Endodermal cell (in vitro differentiated cells): ENCODE data around the gene ICAM1. TPM values are rescaled to one million over a fixed set of nuclear protein-coding genes. Genes with fewer than 3 reads are reported as not detected.

Source experiments
- DNase-seq: peaks from one replicate; pipeline ENCODE4 v3.0.0-alpha.2; 2017
- H3K27ac ChIP-seq: 2 replicates; pipeline ENCODE4 v1.5.1; 2013; ENCODE audit warnings: mild to moderate bottlenecking, low read depth, low read length, moderate library complexity
- H3K27me3 ChIP-seq: 2 replicates; pipeline ENCODE4 v1.6.1; 2013; ENCODE audit warnings: mild to moderate bottlenecking, low read length, moderate library complexity; ENCODE audit not compliant: insufficient read depth, control insufficient read depth, poor library complexity, severe bottlenecking
- H3K36me3 ChIP-seq: 2 replicates; pipeline ENCODE4 v1.7.0; 2013; ENCODE audit warnings: mild to moderate bottlenecking, low read length, moderate library complexity; ENCODE audit not compliant: control insufficient read depth, insufficient read depth
- H3K4me1 ChIP-seq: one replicate; pipeline ENCODE4 v1.7.0; 2013; ENCODE audit warnings: low read length; ENCODE audit not compliant: control insufficient read depth, insufficient read depth
- H3K4me3 ChIP-seq: 2 replicates; pipeline ENCODE4 v1.5.1; 2013; ENCODE audit warnings: mild to moderate bottlenecking, low read length, moderate library complexity
- H3K9ac ChIP-seq: 2 replicates; pipeline ENCODE4 v1.6.1; 2013; ENCODE audit warnings: mild to moderate bottlenecking, low read length, moderate library complexity; ENCODE audit not compliant: poor library complexity, severe bottlenecking; ENCODE audit errors: extremely low read depth
- H3K9me3 ChIP-seq: 2 replicates; pipeline ENCODE4 v1.6.1; 2013; ENCODE audit warnings: mild to moderate bottlenecking, low read length, moderate library complexity; ENCODE audit not compliant: control insufficient read depth
- H3K27ac Mint-ChIP-seq: 2 replicates; pipeline ENCODE4 v1.8.0; 2020; ENCODE audit warnings: mixed read lengths
- H3K27me3 Mint-ChIP-seq: 2 replicates; pipeline ENCODE4 v1.8.0; 2021; ENCODE audit warnings: mild to moderate bottlenecking, mixed read lengths; ENCODE audit not compliant: insufficient read depth
- H3K36me3 Mint-ChIP-seq: 2 replicates; pipeline ENCODE4 v1.8.0; 2020; ENCODE audit warnings: low read depth, mixed read lengths
- H3K4me1 Mint-ChIP-seq: 2 replicates; pipeline ENCODE4 v1.8.0; 2020; ENCODE audit warnings: mixed read lengths
- H3K4me3 Mint-ChIP-seq: 2 replicates; pipeline ENCODE4 v1.8.0; 2020; ENCODE audit warnings: mild to moderate bottlenecking, moderate library complexity, mixed read lengths
- H3K9me3 Mint-ChIP-seq: 2 replicates; pipeline ENCODE4 v1.8.0; 2020; ENCODE audit warnings: mild to moderate bottlenecking, mixed read lengths
- CTCF ChIP-seq: fragments of 200-600 bp; sonication (generic); conservative IDR thresholded peaks from 2 replicates; pipeline ENCODE4 v1.5.0; 2021; ENCODE audit warnings: antibody characterized with exemption, mild to moderate bottlenecking
- WGBS, 2 experiments: methylation state at CpG; one replicate each; pipeline versions ENCODE4 v1.1.5 to v1.1.7; 2013; ENCODE audit warnings: missing lambda C conversion rate in 2 of 2, mixed read lengths in 1 of 2; ENCODE audit not compliant: insufficient coverage in 1 of 2, insufficient read length in 1 of 2; 5-methylcytosine and 5-hydroxymethylcytosine counted together
- total RNA-seq, 2 donors: library from RNA; stranded (reverse); fragmentation: NEBNext Ultra II Directional in 1 of 2; extraction: Animal tissue kit (Norgen Biotek cat#: 25700) in 1 of 2; gene quantifications; 2 replicates in 1 of 2; 3 replicates in 1 of 2; pipeline ENCODE4 v1.2.1, GENCODE V29; 2021

The ICAM1 gene
- total RNA-seq, 2 donors from 2014 or later = 1.7 to 5.2 TPM

GRCh38 chr19:10321874-10322835, 51.2 kb downstream of the ICAM1 start:
- Histone ChIP-seq H3K9me3 (no peaks in the 10 kb centered on the region), H3K9ac (no peak overlapping the region), H3K27me3 (no peaks in the 10 kb centered on the region), H3K4me3 (no peak overlapping the region), H3K36me3 (peaks cover 49% of the 10 kb centered on the region), H3K27ac (no peak overlapping the region), H3K4me1 (no peaks in the 10 kb centered on the region)
- Mint-ChIP-seq H3K9me3 (no peaks in the 10 kb centered on the region), H3K27me3 (no peaks in the 10 kb centered on the region), H3K4me3 (no peak overlapping the region), H3K4me1 (no peaks in the 10 kb centered on the region), H3K36me3 (peaks cover 38% of the 10 kb centered on the region), H3K27ac (no peak overlapping the region)
- WGBS, 2 experiments = 90 to 95% methylated on average over 11 to 19 of the region's 19 CpGs
- no peak for DNase-seq
- TF ChIP-seq CTCF = no peak

DNA sequence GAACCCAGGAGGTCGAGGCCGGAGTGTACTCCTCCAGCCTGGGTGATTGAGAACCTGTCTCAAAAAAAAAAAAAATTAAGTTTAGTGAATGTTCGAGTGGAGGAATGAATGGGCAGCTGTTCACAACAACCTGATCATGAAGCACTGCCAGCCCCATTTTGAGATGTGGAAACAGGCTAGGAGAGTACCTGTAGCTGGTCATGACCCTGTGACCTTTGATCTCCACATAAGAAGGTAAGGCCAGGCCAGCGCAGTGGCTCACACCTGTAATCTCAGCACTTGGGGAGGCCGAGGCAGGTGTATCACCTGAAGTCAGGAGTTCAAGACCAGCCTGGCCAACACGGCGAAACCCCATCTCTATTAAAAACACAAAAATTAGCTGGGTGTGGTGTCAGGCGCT, 54.8 kb downstream of the ICAM1 start:
- Histone ChIP-seq H3K36me3 (peaks cover 54% of the 10 kb centered on the region), H3K9me3 (no peaks in the 10 kb centered on the region), H3K27me3 (no peaks in the 10 kb centered on the region), H3K4me1 (no peaks in the 10 kb centered on the region), H3K4me3 (no peak overlapping the region), H3K27ac (no peak overlapping the region), H3K9ac (no peak overlapping the region)
- no peaks in the 10 kb centered on the region for H3K4me1 Mint-ChIP-seq
- 95 to 96% methylated on average over 5 to 8 of the region's 8 CpGs for WGBS, 2 experiments
- H3K36me3 Mint-ChIP-seq = peaks cover 51% of the 10 kb centered on the region
- DNase-seq = no peak
- TF ChIP-seq CTCF = no peak
- no peak overlapping the region for H3K27ac Mint-ChIP-seq
- H3K27me3 Mint-ChIP-seq = no peaks in the 10 kb centered on the region
- H3K4me3 Mint-ChIP-seq = no peak overlapping the region
- H3K9me3 Mint-ChIP-seq = no peaks in the 10 kb centered on the region

- DNase-seq = no peak
- Histone ChIP-seq H3K36me3 (peaks cover 38% of the 10 kb centered on the region), H3K4me3 (no peak overlapping the region), H3K9ac (no peak overlapping the region), H3K27ac (no peak overlapping the region), H3K9me3 (no peaks in the 10 kb centered on the region), H3K27me3 (no peaks in the 10 kb centered on the region), H3K4me1 (peaks cover 3% of the 10 kb centered on the region)
- H3K36me3 Mint-ChIP-seq = peaks cover 43% of the 10 kb centered on the region
- H3K4me3 Mint-ChIP-seq = no peak overlapping the region
- no peak for TF ChIP-seq CTCF
- 96 to 100% methylated on average over 2 to 7 of the region's 7 CpGs for WGBS, 2 experiments
- H3K9me3 Mint-ChIP-seq = no peaks in the 10 kb centered on the region
- H3K27ac Mint-ChIP-seq = no peak overlapping the region
- peaks cover 7% of the 10 kb centered on the region for H3K4me1 Mint-ChIP-seq
- no peaks in the 10 kb centered on the region for H3K27me3 Mint-ChIP-seq
Measured at GRCh38 chr19:10327793-10328192, 56.9 kb downstream of the ICAM1 start.
